HEK293 (cell line): ENCODE results near the gene FAH.
A peak's percentile ranks its signal among the peaks of the same experiment; 100 is the strongest.

Experiments used
- CTCF ChIA-PET: fragments of 350-600 bp; formaldehyde crosslinking; extraction: SDS; loops from one replicate; lab custom pipeline; 2021; ENCODE audit warnings: antibody characterized with exemption; lab: Yijun Ruan, JAX
- POLR2A ChIA-PET: fragments of 300-600 bp; formaldehyde crosslinking; extraction: SDS; loops from one replicate; lab custom pipeline; 2020; ENCODE audit warnings: antibody characterized with exemption, inconsistent platforms; lab: Yijun Ruan, JAX
- H3K27ac ChIP-seq: fragments of 200-500 bp; sonication (Bioruptor generic); 2 replicates; pipeline ENCODE4 v1.5.1; 2014; ENCODE audit warnings: low read depth, low read length, control low read depth, inconsistent platforms; ENCODE audit errors: extremely low read depth
- H3K36me3 ChIP-seq, 2 experiments: fragments of 200-500 bp in 1 of 2; sonication (Bioruptor generic) in 1 of 2; 1 replicate in 1 of 2; 2 replicates in 1 of 2; pipeline ENCODE4 v1.5.1; 2014 to 2017; ENCODE audit warnings: inconsistent platforms in 2 of 2, low read length in 2 of 2; ENCODE audit not compliant: control insufficient read depth in 2 of 2, insufficient read depth in 1 of 2
- H3K4me1 ChIP-seq: fragments of 200-500 bp; sonication (Bioruptor generic); 2 replicates; pipeline ENCODE4 v1.5.1; 2014; ENCODE audit warnings: mild to moderate bottlenecking, low read length, inconsistent platforms; ENCODE audit not compliant: control insufficient read depth, insufficient read depth
- H3K4me3 ChIP-seq: 2 replicates; pipeline ENCODE4 v1.5.1; 2011; ENCODE audit warnings: low read depth, mild to moderate bottlenecking, control low read depth, low read length, moderate library complexity
- H3K9me3 ChIP-seq: fragments of 200-500 bp; sonication (Bioruptor generic); 2 replicates; pipeline ENCODE4 v1.5.1; 2014; ENCODE audit warnings: low read depth, low read length, inconsistent platforms; ENCODE audit not compliant: control insufficient read depth, insufficient read depth
- CTCF ChIP-seq: fragments of 450-650 bp; formaldehyde crosslinking; IDR thresholded peaks from 2 replicates; pipeline ENCODE4 v1.5.1; 2016; ENCODE audit warnings: missing biosample characterization, missing genetic modification characterization
- GLI2 ChIP-seq: fragments of 450-650 bp; formaldehyde crosslinking; IDR thresholded peaks from 2 replicates; pipeline ENCODE4; 2017; ENCODE audit warnings: missing biosample characterization, missing genetic modification characterization, low read depth, borderline replicate concordance
- GLI4 ChIP-seq: fragments of 450-650 bp; formaldehyde crosslinking; IDR thresholded peaks from 2 replicates; pipeline ENCODE4 v1.5.1; 2016; ENCODE audit warnings: missing biosample characterization, missing genetic modification characterization
- KLF17 ChIP-seq: fragments of 450-650 bp; formaldehyde crosslinking; IDR thresholded peaks from 2 replicates; pipeline ENCODE4 v1.5.1; 2016; ENCODE audit warnings: missing biosample characterization, missing genetic modification characterization
- KLF8 ChIP-seq: fragments of 450-650 bp; formaldehyde crosslinking; IDR thresholded peaks from 2 replicates; pipeline ENCODE4 v1.5.1; 2016; ENCODE audit warnings: missing biosample characterization, missing genetic modification characterization
- PBX3 ChIP-seq: sonication (generic); formaldehyde crosslinking; IDR thresholded peaks from 2 replicates; pipeline ENCODE4 v1.8.1; 2022; ENCODE audit warnings: mild to moderate bottlenecking, moderate library complexity, missing genetic modification reagents
- REST ChIP-seq: fragments of 450-650 bp; formaldehyde crosslinking; IDR thresholded peaks from 2 replicates; pipeline ENCODE4 v1.5.1; 2016; ENCODE audit warnings: missing biosample characterization, missing genetic modification characterization
- SALL2 ChIP-seq: fragments of 450-650 bp; formaldehyde crosslinking; IDR thresholded peaks from 2 replicates; pipeline ENCODE4 v1.5.0; 2017; ENCODE audit warnings: missing biosample characterization, mild to moderate bottlenecking, missing genetic modification characterization, borderline replicate concordance
- ZBTB17 ChIP-seq: fragments of 450-650 bp; formaldehyde crosslinking; IDR thresholded peaks from 2 replicates; pipeline ENCODE4 v1.5.1; 2016; ENCODE audit warnings: missing biosample characterization, missing genetic modification characterization
- ZBTB21 ChIP-seq: fragments of 450-650 bp; formaldehyde crosslinking; IDR thresholded peaks from 2 replicates; pipeline ENCODE4 v1.5.1; 2017; ENCODE audit warnings: missing biosample characterization, missing genetic modification characterization
- ZFHX2 ChIP-seq: fragments of 450-650 bp; formaldehyde crosslinking; conservative IDR thresholded peaks from 2 replicates; pipeline ENCODE4 v1.5.1; 2016; ENCODE audit warnings: missing biosample characterization, missing genetic modification characterization
- ZNF133 ChIP-seq: fragments of 450-650 bp; formaldehyde crosslinking; IDR thresholded peaks from 2 replicates; pipeline ENCODE4 v1.5.1; 2016; ENCODE audit warnings: missing biosample characterization, missing genetic modification characterization
- ZNF155 ChIP-seq: fragments of 450-650 bp; formaldehyde crosslinking; IDR thresholded peaks from 2 replicates; pipeline ENCODE4 v1.5.1; 2016; ENCODE audit warnings: missing biosample characterization, missing genetic modification characterization
- ZNF157 ChIP-seq: fragments of 450-650 bp; formaldehyde crosslinking; IDR thresholded peaks from 2 replicates; pipeline ENCODE4 v1.5.1; 2016; ENCODE audit warnings: missing biosample characterization, missing genetic modification characterization
- ZNF184 ChIP-seq: fragments of 450-650 bp; IDR thresholded peaks from 2 replicates; pipeline ENCODE4 v1.5.1; 2018; ENCODE audit warnings: missing biosample characterization, mild to moderate bottlenecking, missing genetic modification characterization
- ZNF19 ChIP-seq: fragments of 450-650 bp; formaldehyde crosslinking; IDR thresholded peaks from 2 replicates; pipeline ENCODE4; 2016; ENCODE audit warnings: missing biosample characterization, missing genetic modification characterization, low read depth
- ZNF26 ChIP-seq: fragments of 450-650 bp; formaldehyde crosslinking; IDR thresholded peaks from 2 replicates; pipeline ENCODE4 v1.5.1; 2016; ENCODE audit warnings: missing biosample characterization, missing genetic modification characterization
- ZNF302 ChIP-seq: fragments of 450-650 bp; formaldehyde crosslinking; IDR thresholded peaks from 2 replicates; pipeline ENCODE4 v1.5.1; 2016; ENCODE audit warnings: missing biosample characterization, missing genetic modification characterization, low read depth
- ZNF311 ChIP-seq: fragments of 450-650 bp; formaldehyde crosslinking; IDR thresholded peaks from 2 replicates; pipeline ENCODE4 v1.5.1; 2017; ENCODE audit warnings: missing biosample characterization, missing genetic modification characterization, borderline replicate concordance
- ZNF394 ChIP-seq: fragments of 450-650 bp; formaldehyde crosslinking; IDR thresholded peaks from 2 replicates; pipeline ENCODE4 v1.5.1; 2016; ENCODE audit warnings: missing biosample characterization, missing genetic modification characterization, mild to moderate bottlenecking, moderate library complexity, borderline replicate concordance
- ZNF423 ChIP-seq: fragments of 450-650 bp; formaldehyde crosslinking; IDR thresholded peaks from 2 replicates; pipeline ENCODE4 v1.5.1; 2016; ENCODE audit warnings: missing biosample characterization, missing genetic modification characterization
- ZNF513 ChIP-seq: fragments of 450-650 bp; IDR thresholded peaks from 2 replicates; pipeline ENCODE4 v1.5.1; 2018; ENCODE audit warnings: missing biosample characterization, missing genetic modification characterization
- ZNF544 ChIP-seq: fragments of 450-650 bp; formaldehyde crosslinking; IDR thresholded peaks from 2 replicates; pipeline ENCODE4 v1.5.0; 2017; ENCODE audit warnings: missing biosample characterization, missing genetic modification characterization
- ZNF561 ChIP-seq: fragments of 450-650 bp; IDR thresholded peaks from 2 replicates; pipeline ENCODE4 v1.5.1; 2018; ENCODE audit warnings: missing biosample characterization, missing genetic modification characterization, borderline replicate concordance
- ZNF596 ChIP-seq: fragments of 450-650 bp; IDR thresholded peaks from 2 replicates; pipeline ENCODE4 v1.5.0; 2018; ENCODE audit warnings: missing biosample characterization, mild to moderate bottlenecking, missing genetic modification characterization, moderate library complexity
- ZNF629 ChIP-seq: fragments of 450-650 bp; formaldehyde crosslinking; IDR thresholded peaks from 2 replicates; pipeline ENCODE4 v1.5.1; 2017; ENCODE audit warnings: missing biosample characterization, missing genetic modification characterization
- ZNF701 ChIP-seq: fragments of 450-650 bp; formaldehyde crosslinking; IDR thresholded peaks from 2 replicates; pipeline ENCODE4 v1.5.1; 2016; ENCODE audit warnings: missing biosample characterization, missing genetic modification characterization
- ZNF791 ChIP-seq: fragments of 450-650 bp; formaldehyde crosslinking; IDR thresholded peaks from 2 replicates; pipeline ENCODE4 v1.5.1; 2016; ENCODE audit warnings: missing biosample characterization, missing genetic modification characterization
- ZSCAN30 ChIP-seq: fragments of 450-650 bp; IDR thresholded peaks from 2 replicates; pipeline ENCODE4 v1.5.1; 2018; ENCODE audit warnings: missing biosample characterization, mild to moderate bottlenecking, missing genetic modification characterization, moderate library complexity

Gene FAH

GRCh38 chr15:80217327-80217900 is 64.6 kb downstream of the FAH start:
- H3K9me3 ChIP-seq: no peaks in the 10 kb centered on the region
- ChIA-PET CTCF (interaction anchor here (0.6 kb wide), 1 partner anchor 366 kb away, joined by 4 read pairs; no protein-coding TSS in a partner anchor), POLR2A (no interaction called here)
- no peak overlapping the region for H3K27ac ChIP-seq
- no peak overlapping the region for H3K4me3 ChIP-seq
- no peaks in the 10 kb centered on the region for H3K36me3 ChIP-seq
- no peaks in the 10 kb centered on the region for H3K4me1 ChIP-seq
- TF ChIP-seq ZNF133 (tag by site-specific recombination): no peak
- no peak for TF ChIP-seq ZNF302 (tag by site-specific recombination)
- no peak for TF ChIP-seq ZNF561 (tag by site-specific recombination)
- no peak for TF ChIP-seq ZNF311 (tag by site-specific recombination)
- no peak for TF ChIP-seq ZFHX2 (tag by site-specific recombination)
- TF ChIP-seq ZNF155 (tag by site-specific recombination): no peak
- no peak for TF ChIP-seq ZNF701 (tag by site-specific recombination)
- TF ChIP-seq GLI2: peak; percentile 8; the same call in 1 of the 2 replicates
- 0 out of 2 replicates have a peak, but pooled peaks have one; percentile 45 for TF ChIP-seq ZBTB21 (tag by site-specific recombination)
- TF ChIP-seq ZNF544 (tag by site-specific recombination): no peak
- no peak for TF ChIP-seq KLF17
- no peak for TF ChIP-seq PBX3 (CRISPR knock-in tag)
- TF ChIP-seq ZNF513: no peak
- TF ChIP-seq ZNF184 (tag by site-specific recombination): no peak
- TF ChIP-seq ZNF394 (tag by site-specific recombination): peak; percentile 89
- TF ChIP-seq ZNF26 (tag by site-specific recombination): no peak
- no peak for TF ChIP-seq CTCF (tag by site-specific recombination)
- peak; percentile 72 for TF ChIP-seq REST (tag by site-specific recombination)
- no peak for TF ChIP-seq ZNF423
- TF ChIP-seq ZNF791 (tag by site-specific recombination): no peak
- TF ChIP-seq ZSCAN30 (tag by site-specific recombination): no peak
- peak; percentile 68; the same call in 1 of the 2 replicates for TF ChIP-seq ZNF19 (tag by site-specific recombination)
- no peak for TF ChIP-seq ZNF596 (tag by site-specific recombination)
- TF ChIP-seq SALL2 (tag by site-specific recombination): no peak
- no peak for TF ChIP-seq GLI4
- TF ChIP-seq ZNF157 (tag by site-specific recombination): no peak
- TF ChIP-seq KLF8: no peak
- no peak for TF ChIP-seq ZBTB17 (tag by site-specific recombination)
- peak; percentile 44; the same call in 1 of the 2 replicates for TF ChIP-seq ZNF629 (tag by site-specific recombination)
